Measurements from ENCODE around the gene LEO1. TPM values are rescaled to one million over a fixed set of nuclear protein-coding genes. Genes with fewer than 3 reads are reported as not detected.

The LEO1 gene
- total and polyA plus RNA-seq, 10 of the 15 experiments (the other 5 are each of a cell fraction or from before 2014, with no cell fraction given), result 13.6 to 50.6 (median 32.4) TPM

DNA sequence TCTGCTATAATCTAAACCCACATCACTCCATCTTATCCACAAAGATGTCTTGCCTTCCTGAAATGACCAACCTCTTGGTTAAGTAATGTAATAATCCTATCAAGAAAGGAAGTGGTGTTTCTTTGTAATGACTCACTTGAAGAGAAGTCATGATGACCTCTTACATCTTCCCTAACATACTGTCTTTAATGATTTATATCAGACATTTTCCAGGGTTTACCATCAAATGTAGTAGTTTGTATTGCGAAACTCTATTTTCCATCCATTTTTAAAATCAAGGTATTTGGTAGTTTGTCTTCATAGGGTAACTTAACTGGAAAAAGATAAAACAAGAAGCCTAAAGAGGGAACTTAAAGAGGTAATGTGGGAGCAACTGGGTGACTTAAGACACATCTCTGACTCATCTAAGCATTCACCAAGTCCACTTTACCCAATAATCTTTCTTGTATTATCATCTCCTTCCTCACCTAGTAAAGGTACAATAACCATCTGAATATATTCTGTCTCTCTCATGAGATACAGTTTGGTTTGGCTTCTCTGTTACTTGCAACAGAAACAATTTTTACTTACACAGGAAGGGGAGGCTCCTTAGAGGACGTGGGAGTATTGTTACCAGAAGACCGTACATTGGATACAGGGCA is 41.7 kb upstream of the LEO1 start:
- H3K4me2 ChIP-seq (ENCODE audit: control insufficient read depth, insufficient read depth), result peak overlapping the region; percentile 26
- POLR2A ChIA-PET, result interaction anchor here (1.2 kb wide), 1 partner anchor 9 kb away, joined by 5 read pairs; no protein-coding TSS in a partner anchor
- H3K4me1 ChIP-seq (ENCODE audit: control insufficient read depth, insufficient read depth, low read length), result peaks cover 56% of the 10 kb centered on the region
- intact Hi-C loops (cut with micrococcal nuclease; ENCODE audit: unreplicated experiment) (no loop called here), in situ Hi-C loops (cut with MboI) (no loop called here)
- no peak for DNase-seq (ENCODE audit: low read depth, low spot score)
- H3K36me3 ChIP-seq (ENCODE audit: control insufficient read depth in 2 of 2, insufficient read depth in 2 of 2, low read length in 1 of 2), result no peaks in the 10 kb centered on the region
- H4K20me1 ChIP-seq (ENCODE audit: control insufficient read depth, insufficient read depth), result no peaks in the 10 kb centered on the region
- no peak for FAIRE-seq
- peak; percentile 62 for ATAC-seq
- H3K9me3 ChIP-seq (replicated peaks; ENCODE audit: control insufficient read depth, insufficient read depth, low read length), result no peaks in the 10 kb centered on the region
- H3K4me3 ChIP-seq, result no peak overlapping the region
- RAD21 ChIA-PET (ENCODE audit: unreplicated experiment), result interaction anchor here (1.3 kb wide), 1 partner anchor 16 kb away, joined by 3 read pairs; no protein-coding TSS in a partner anchor
- H2AFZ ChIP-seq (ENCODE audit: control insufficient read depth, low read depth, low read length), result peak overlapping the region; percentile 70
- BruUV-seq (replicated peaks), result no TSS peak
- CTCF ChIA-PET, result interaction anchor here (1.7 kb wide), 1 partner anchor 126 kb away, joined by 5 read pairs; no protein-coding TSS in a partner anchor
- SMC1A ChIA-PET (ENCODE audit: uncharacterized antibody, unreplicated experiment), result interaction anchor here (1.0 to 1.7 kb wide), 2 partner anchors 56 to 367 kb away, joined by 3 to 5 read pairs; no protein-coding TSS in a partner anchor
- WGBS (ENCODE audit: insufficient coverage, insufficient replicate concordance, low lambda C conversion rate, missing lambda C conversion rate), result 34% methylated on average over 3 of the region's 3 CpGs
- H3K27me3 ChIP-seq (replicated peaks in 1 of 2; ENCODE audit: control insufficient read depth in 2 of 2, insufficient read depth in 2 of 2, low read length in 1 of 2), result no peaks in the 10 kb centered on the region
- H3K9ac ChIP-seq (ENCODE audit: control insufficient read depth, insufficient read depth, low read length), result no peak overlapping the region
- H3K27ac ChIP-seq (ENCODE audit: control insufficient read depth, insufficient read depth), result peak overlapping the region; percentile 68
- H3K79me2 ChIP-seq (ENCODE audit: control insufficient read depth, insufficient read depth, low read length), result no peaks in the 10 kb centered on the region
- no peak for TF ChIP-seq POLR2AphosphoS5 (IDR thresholded peaks at IDR 0.05; ENCODE audit: low read length)
- TF ChIP-seq, protein P1, sequence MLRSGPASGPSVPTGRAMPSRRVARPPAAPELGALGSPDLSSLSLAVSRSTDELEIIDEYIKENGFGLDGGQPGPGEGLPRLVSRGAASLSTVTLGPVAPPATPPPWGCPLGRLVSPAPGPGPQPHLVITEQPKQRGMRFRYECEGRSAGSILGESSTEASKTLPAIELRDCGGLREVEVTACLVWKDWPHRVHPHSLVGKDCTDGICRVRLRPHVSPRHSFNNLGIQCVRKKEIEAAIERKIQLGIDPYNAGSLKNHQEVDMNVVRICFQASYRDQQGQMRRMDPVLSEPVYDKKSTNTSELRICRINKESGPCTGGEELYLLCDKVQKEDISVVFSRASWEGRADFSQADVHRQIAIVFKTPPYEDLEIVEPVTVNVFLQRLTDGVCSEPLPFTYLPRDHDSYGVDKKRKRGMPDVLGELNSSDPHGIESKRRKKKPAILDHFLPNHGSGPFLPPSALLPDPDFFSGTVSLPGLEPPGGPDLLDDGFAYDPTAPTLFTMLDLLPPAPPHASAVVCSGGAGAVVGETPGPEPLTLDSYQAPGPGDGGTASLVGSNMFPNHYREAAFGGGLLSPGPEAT (IDR thresholded peaks at IDR 0.05; ENCODE audit: low read depth), result no peak
- TF ChIP-seq, protein P2, sequence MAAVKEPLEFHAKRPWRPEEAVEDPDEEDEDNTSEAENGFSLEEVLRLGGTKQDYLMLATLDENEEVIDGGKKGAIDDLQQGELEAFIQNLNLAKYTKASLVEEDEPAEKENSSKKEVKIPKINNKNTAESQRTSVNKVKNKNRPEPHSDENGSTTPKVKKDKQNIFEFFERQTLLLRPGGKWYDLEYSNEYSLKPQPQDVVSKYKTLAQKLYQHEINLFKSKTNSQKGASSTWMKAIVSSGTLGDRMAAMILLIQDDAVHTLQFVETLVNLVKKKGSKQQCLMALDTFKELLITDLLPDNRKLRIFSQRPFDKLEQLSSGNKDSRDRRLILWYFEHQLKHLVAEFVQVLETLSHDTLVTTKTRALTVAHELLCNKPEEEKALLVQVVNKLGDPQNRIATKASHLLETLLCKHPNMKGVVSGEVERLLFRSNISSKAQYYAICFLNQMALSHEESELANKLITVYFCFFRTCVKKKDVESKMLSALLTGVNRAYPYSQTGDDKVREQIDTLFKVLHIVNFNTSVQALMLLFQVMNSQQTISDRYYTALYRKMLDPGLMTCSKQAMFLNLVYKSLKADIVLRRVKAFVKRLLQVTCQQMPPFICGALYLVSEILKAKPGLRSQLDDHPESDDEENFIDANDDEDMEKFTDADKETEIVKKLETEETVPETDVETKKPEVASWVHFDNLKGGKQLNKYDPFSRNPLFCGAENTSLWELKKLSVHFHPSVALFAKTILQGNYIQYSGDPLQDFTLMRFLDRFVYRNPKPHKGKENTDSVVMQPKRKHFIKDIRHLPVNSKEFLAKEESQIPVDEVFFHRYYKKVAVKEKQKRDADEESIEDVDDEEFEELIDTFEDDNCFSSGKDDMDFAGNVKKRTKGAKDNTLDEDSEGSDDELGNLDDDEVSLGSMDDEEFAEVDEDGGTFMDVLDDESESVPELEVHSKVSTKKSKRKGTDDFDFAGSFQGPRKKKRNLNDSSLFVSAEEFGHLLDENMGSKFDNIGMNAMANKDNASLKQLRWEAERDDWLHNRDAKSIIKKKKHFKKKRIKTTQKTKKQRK (IDR thresholded peaks at IDR 0.05; ENCODE audit: low read depth, low read length), result no peak
- TF ChIP-seq, protein P3, sequence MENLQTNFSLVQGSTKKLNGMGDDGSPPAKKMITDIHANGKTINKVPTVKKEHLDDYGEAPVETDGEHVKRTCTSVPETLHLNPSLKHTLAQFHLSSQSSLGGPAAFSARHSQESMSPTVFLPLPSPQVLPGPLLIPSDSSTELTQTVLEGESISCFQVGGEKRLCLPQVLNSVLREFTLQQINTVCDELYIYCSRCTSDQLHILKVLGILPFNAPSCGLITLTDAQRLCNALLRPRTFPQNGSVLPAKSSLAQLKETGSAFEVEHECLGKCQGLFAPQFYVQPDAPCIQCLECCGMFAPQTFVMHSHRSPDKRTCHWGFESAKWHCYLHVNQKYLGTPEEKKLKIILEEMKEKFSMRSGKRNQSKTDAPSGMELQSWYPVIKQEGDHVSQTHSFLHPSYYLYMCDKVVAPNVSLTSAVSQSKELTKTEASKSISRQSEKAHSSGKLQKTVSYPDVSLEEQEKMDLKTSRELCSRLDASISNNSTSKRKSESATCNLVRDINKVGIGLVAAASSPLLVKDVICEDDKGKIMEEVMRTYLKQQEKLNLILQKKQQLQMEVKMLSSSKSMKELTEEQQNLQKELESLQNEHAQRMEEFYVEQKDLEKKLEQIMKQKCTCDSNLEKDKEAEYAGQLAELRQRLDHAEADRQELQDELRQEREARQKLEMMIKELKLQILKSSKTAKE (IDR thresholded peaks at IDR 0.05; ENCODE audit: low read depth, poor library complexity, severe bottlenecking), result peak; percentile 20
- TF ChIP-seq SMAD5 (IDR thresholded peaks at IDR 0.05; ENCODE audit: low read depth), result no peak
- TF ChIP-seq LARP7 (IDR thresholded peaks at IDR 0.05), result no peak
- no peak for TF ChIP-seq RAD21 (IDR thresholded peaks at IDR 0.05; ENCODE audit: insufficient read depth, low read depth, low read length)
- no peak for TF ChIP-seq SMARCA5 (IDR thresholded peaks at IDR 0.05)
- TF ChIP-seq NR2C2 (IDR thresholded peaks at IDR 0.05; ENCODE audit: borderline replicate concordance, control insufficient read depth, insufficient read length, low read depth), result no peak
- no peak for TF ChIP-seq MYB (IDR thresholded peaks at IDR 0.05; ENCODE audit: borderline replicate concordance, low read depth, low read length)
- TF ChIP-seq NRF1 (conservative IDR thresholded peaks at IDR 0.05; ENCODE audit: low read depth, low read length), result no peak
- peak; percentile 97 for TF ChIP-seq RUNX3 (IDR thresholded peaks at IDR 0.05; ENCODE audit: low read length)
- TF ChIP-seq, protein P4, sequence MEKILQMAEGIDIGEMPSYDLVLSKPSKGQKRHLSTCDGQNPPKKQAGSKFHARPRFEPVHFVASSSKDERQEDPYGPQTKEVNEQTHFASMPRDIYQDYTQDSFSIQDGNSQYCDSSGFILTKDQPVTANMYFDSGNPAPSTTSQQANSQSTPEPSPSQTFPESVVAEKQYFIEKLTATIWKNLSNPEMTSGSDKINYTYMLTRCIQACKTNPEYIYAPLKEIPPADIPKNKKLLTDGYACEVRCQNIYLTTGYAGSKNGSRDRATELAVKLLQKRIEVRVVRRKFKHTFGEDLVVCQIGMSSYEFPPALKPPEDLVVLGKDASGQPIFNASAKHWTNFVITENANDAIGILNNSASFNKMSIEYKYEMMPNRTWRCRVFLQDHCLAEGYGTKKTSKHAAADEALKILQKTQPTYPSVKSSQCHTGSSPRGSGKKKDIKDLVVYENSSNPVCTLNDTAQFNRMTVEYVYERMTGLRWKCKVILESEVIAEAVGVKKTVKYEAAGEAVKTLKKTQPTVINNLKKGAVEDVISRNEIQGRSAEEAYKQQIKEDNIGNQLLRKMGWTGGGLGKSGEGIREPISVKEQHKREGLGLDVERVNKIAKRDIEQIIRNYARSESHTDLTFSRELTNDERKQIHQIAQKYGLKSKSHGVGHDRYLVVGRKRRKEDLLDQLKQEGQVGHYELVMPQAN (conservative IDR thresholded peaks at IDR 0.05), result no peak
- 0 out of 2 replicates have a peak, but pooled peaks have one; percentile 15 for TF ChIP-seq PAX5 (IDR thresholded peaks at IDR 0.05; ENCODE audit: borderline replicate concordance, low read depth, low read length)
- no peak for TF ChIP-seq BRCA1 (IDR thresholded peaks at IDR 0.05; ENCODE audit: low read depth, low read length)
